ENCODE results near the gene CBLB. TPM values are rescaled to one million over a fixed set of nuclear protein-coding genes. Genes with fewer than 3 reads are reported as not detected.

Gene CBLB
- total and polyA plus RNA-seq, 2 of the 4 experiments (the other 2 are of a cell fraction), result 10.1 to 20.1 TPM

- POLR2A ChIA-PET (ENCODE audit: unreplicated experiment), result no interaction called here
These were observed 161.8 kb downstream of the CBLB start for GRCh38 chr3:105707009-105707408.

More at GRCh38 chr3:105707009-105707408, 161.8 kb downstream of the CBLB start:
- H3K4me1 ChIP-seq (ENCODE audit: control insufficient read depth, insufficient read depth, low read length), result no peaks in the 10 kb centered on the region
- no TSS peak for BruUV-seq (replicated peaks)
- no peak overlapping the region for H2AK9ac ChIP-seq (replicated peaks; ENCODE audit: low read depth, low read length, poor library complexity)
- H3K4me2 ChIP-seq (ENCODE audit: low read depth, low read length), result no peak overlapping the region
- no peak overlapping the region for H4K91ac ChIP-seq (ENCODE audit: insufficient read depth, low read depth, low read length)
- H3K36me3 ChIP-seq (ENCODE audit: control insufficient read depth, insufficient read depth, low read length), result peaks cover 6% of the 10 kb centered on the region
- dilution Hi-C loops (cut with HindIII; ENCODE audit: low sequenced_read_pairs, unreplicated experiment) (no loop called here), intact Hi-C loops (cut with micrococcal nuclease) (no loop called here), in situ Hi-C loops (cut with MboI; ENCODE audit: low sequenced_read_pairs) (no loop called here)
- H3K9ac ChIP-seq (ENCODE audit: low read depth, low read length), result no peak overlapping the region
- no peak overlapping the region for H4K5ac ChIP-seq (ENCODE audit: low read depth, low read length)
- H2BK5ac ChIP-seq (ENCODE audit: low read depth, low read length, poor library complexity, severe bottlenecking), result no peak overlapping the region
- H2BK120ac ChIP-seq (ENCODE audit: low read depth, low read length), result no peak overlapping the region
- no peak overlapping the region for H3K18ac ChIP-seq (ENCODE audit: low read depth, low read length)
- no CpG with 5 or more reads among the region's 2 CpGs for WGBS, 2 experiments (ENCODE audit: extremely low coverage in 2 of 2, insufficient read length in 1 of 2)
- TF ChIP-seq, protein P1, sequence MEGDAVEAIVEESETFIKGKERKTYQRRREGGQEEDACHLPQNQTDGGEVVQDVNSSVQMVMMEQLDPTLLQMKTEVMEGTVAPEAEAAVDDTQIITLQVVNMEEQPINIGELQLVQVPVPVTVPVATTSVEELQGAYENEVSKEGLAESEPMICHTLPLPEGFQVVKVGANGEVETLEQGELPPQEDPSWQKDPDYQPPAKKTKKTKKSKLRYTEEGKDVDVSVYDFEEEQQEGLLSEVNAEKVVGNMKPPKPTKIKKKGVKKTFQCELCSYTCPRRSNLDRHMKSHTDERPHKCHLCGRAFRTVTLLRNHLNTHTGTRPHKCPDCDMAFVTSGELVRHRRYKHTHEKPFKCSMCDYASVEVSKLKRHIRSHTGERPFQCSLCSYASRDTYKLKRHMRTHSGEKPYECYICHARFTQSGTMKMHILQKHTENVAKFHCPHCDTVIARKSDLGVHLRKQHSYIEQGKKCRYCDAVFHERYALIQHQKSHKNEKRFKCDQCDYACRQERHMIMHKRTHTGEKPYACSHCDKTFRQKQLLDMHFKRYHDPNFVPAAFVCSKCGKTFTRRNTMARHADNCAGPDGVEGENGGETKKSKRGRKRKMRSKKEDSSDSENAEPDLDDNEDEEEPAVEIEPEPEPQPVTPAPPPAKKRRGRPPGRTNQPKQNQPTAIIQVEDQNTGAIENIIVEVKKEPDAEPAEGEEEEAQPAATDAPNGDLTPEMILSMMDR (conservative IDR thresholded peaks at IDR 0.05; ENCODE audit: low read depth, low read length), result no peak
- TF ChIP-seq RCOR1 (IDR thresholded peaks at IDR 0.05; ENCODE audit: insufficient replicate concordance, low read length) (no peak), USF2 (IDR thresholded peaks at IDR 0.05; ENCODE audit: low read depth, low read length) (no peak), POLR2A (IDR thresholded peaks at IDR 0.05; ENCODE audit: low read depth, low read length) (no peak), FOS (IDR thresholded peaks at IDR 0.05; ENCODE audit: low read depth, low read length) (no peak), MAZ (IDR thresholded peaks at IDR 0.05; ENCODE audit: borderline replicate concordance, low read depth, low read length) (no peak), RAD21 (IDR thresholded peaks at IDR 0.05; ENCODE audit: low read length) (no peak), RFX5 (IDR thresholded peaks at IDR 0.05; ENCODE audit: low read depth, low read length) (no peak), MXI1 (IDR thresholded peaks at IDR 0.05; ENCODE audit: borderline replicate concordance, low read depth, low read length) (no peak), BHLHE40 (IDR thresholded peaks at IDR 0.05; ENCODE audit: low read depth, low read length) (no peak), NFE2L2 (IDR thresholded peaks at IDR 0.05; ENCODE audit: low read depth, low read length) (no peak), CHD1 (IDR thresholded peaks at IDR 0.05; ENCODE audit: low read depth, low read length) (no peak), SMC3 (IDR thresholded peaks at IDR 0.05; ENCODE audit: low read depth, low read length) (no peak), CEBPB (IDR thresholded peaks at IDR 0.05; ENCODE audit: low read depth, low read length) (no peak), MAFK (IDR thresholded peaks at IDR 0.05; ENCODE audit: low read depth, low read length) (no peak)
- TF ChIP-seq, protein P2, sequence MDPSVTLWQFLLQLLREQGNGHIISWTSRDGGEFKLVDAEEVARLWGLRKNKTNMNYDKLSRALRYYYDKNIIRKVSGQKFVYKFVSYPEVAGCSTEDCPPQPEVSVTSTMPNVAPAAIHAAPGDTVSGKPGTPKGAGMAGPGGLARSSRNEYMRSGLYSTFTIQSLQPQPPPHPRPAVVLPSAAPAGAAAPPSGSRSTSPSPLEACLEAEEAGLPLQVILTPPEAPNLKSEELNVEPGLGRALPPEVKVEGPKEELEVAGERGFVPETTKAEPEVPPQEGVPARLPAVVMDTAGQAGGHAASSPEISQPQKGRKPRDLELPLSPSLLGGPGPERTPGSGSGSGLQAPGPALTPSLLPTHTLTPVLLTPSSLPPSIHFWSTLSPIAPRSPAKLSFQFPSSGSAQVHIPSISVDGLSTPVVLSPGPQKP (IDR thresholded peaks at IDR 0.05; ENCODE audit: borderline replicate concordance, low read depth, low read length), result no peak
- ATAC-seq (ENCODE audit: low read depth) (no peak), DNase-seq (no peak)
- no peak overlapping the region for H3K27ac ChIP-seq (ENCODE audit: insufficient read depth, low read length)
- H3K27me3 ChIP-seq (ENCODE audit: control insufficient read depth, insufficient read depth, low read length), result no peaks in the 10 kb centered on the region
- H2BK20ac ChIP-seq (ENCODE audit: low read depth, low read length), result no peak overlapping the region
- H3K9me1 ChIP-seq (ENCODE audit: insufficient read depth, low read length), result peaks cover 1% of the 10 kb centered on the region; the same call in 1 of the 2 replicates
- CTCF ChIA-PET, result no interaction called here
- no peak overlapping the region for H2AK5ac ChIP-seq (ENCODE audit: low read depth, low read length)
- H2BK15ac ChIP-seq (ENCODE audit: low read depth, low read length), result no peak overlapping the region
- no peak overlapping the region for H2AFZ ChIP-seq (replicated peaks; ENCODE audit: low read length, poor library complexity)
- no peak overlapping the region for H3K4me3 ChIP-seq (ENCODE audit: insufficient read depth, low read depth, low read length)
- H3K23ac ChIP-seq (ENCODE audit: low read depth, low read length), result no peak overlapping the region
- H3K9me3 ChIP-seq (ENCODE audit: control insufficient read depth, insufficient read depth, low read length), result no peaks in the 10 kb centered on the region
- no peak overlapping the region for H4K8ac ChIP-seq (ENCODE audit: low read depth in 2 of 2, low read length in 2 of 2)
- no peaks in the 10 kb centered on the region for H4K20me1 ChIP-seq (ENCODE audit: insufficient read depth, low read length)
- H3K4ac ChIP-seq (ENCODE audit: low read depth, low read length), result no peak overlapping the region
- H3K79me1 ChIP-seq (ENCODE audit: low read depth in 1 of 2, low read length in 2 of 2), result no peaks in the 10 kb centered on the region
- no peak overlapping the region for H3K14ac ChIP-seq (replicated peaks; ENCODE audit: low read depth, low read length)
- H3K56ac ChIP-seq (ENCODE audit: extremely low read depth, insufficient read depth, low read length), result no peak overlapping the region
